Aorta (tissue), 4 donors: Measurements from ENCODE around the gene OR51V1. TPM values are rescaled to one million over a fixed set of nuclear protein-coding genes. Genes with fewer than 3 reads are reported as not detected.

Experiments
- polyA plus RNA-seq, 2 donors: library from polyadenylated mRNA; stranded (reverse); fragments of 200-250 nt; gene quantifications; one replicate each; pipeline ENCODE4 v1.2.3, GENCODE V29; 2013
- total RNA-seq, 2 donors: library from RNA; stranded (reverse); fragmentation: NEBNext Ultra II Directional; extraction: Animal tissue kit (Norgen Biotek cat#: 25700); gene quantifications; one replicate each; pipeline ENCODE4 v1.2.1, GENCODE V29; 2021
- donor health status: healthy with polysubstance abuse.
- donor health status: Bipolar disorder and iron deficiency.
- donor health status: DM: no; HTN: no; CAD: no.
- donor health status: DM: yes; HTN: yes; CAD: no.

Gene OR51V1
- total and polyA plus RNA-seq, 4 donors, result not detected

Other genes with a start within 250 kb of the OR51V1 start
- gene OR51A2, start 245.0 kb downstream of the OR51V1 start, total RNA-seq, result not detected
- gene OR51A2, start 245.0 kb downstream of the OR51V1 start, polyA plus RNA-seq, result not detected
- gene OR51L1, start 205.8 kb downstream of the OR51V1 start, total RNA-seq, result not detected
- not detected for gene OR51L1, start 205.8 kb downstream of the OR51V1 start, polyA plus RNA-seq
- gene OR52J3, start 154.2 kb downstream of the OR51V1 start, total RNA-seq, result not detected
- gene OR52J3, start 154.2 kb downstream of the OR51V1 start, polyA plus RNA-seq, result not detected
- not detected for gene OR52E2, start 141.1 kb downstream of the OR51V1 start, total RNA-seq
- not detected for gene OR52E2, start 141.1 kb downstream of the OR51V1 start, polyA plus RNA-seq
- gene OR52E1, start 131.1 kb downstream of the OR51V1 start, total RNA-seq, result not detected
- not detected for gene OR52E1, start 131.1 kb downstream of the OR51V1 start, polyA plus RNA-seq
- not detected for gene OR52A5, start 62.3 kb downstream of the OR51V1 start, total RNA-seq
- not detected for gene OR52A5, start 62.3 kb downstream of the OR51V1 start, polyA plus RNA-seq
- not detected for gene OR52A1, start 45.9 kb downstream of the OR51V1 start, total RNA-seq
- not detected for gene OR52A1, start 45.9 kb downstream of the OR51V1 start, polyA plus RNA-seq
- 1,000 to 10,000 TPM in 1 of 2 donors, 100 to 1,000 TPM in 1; 649 to 2,087 TPM for gene HBB, start 26.4 kb upstream of the OR51V1 start, total RNA-seq
- 10 to 100 TPM; 12.6 to 26.3 TPM for gene HBB, start 26.4 kb upstream of the OR51V1 start, polyA plus RNA-seq
- gene HBD, start 33.8 kb upstream of the OR51V1 start, total RNA-seq, result 1 to 10 TPM in 1 of 2 donors, not detected in 1; 8.4 TPM
- gene HBD, start 33.8 kb upstream of the OR51V1 start, polyA plus RNA-seq, result not detected
- not detected for gene HBG1, start 49.2 kb upstream of the OR51V1 start, total RNA-seq
- not detected for gene HBG1, start 49.2 kb upstream of the OR51V1 start, polyA plus RNA-seq
- under 1 TPM in 1 of 2 donors, not detected in 1; 0.78 TPM for gene HBG2, start 54.1 kb upstream of the OR51V1 start, total RNA-seq
- under 1 TPM in 1 of 2 donors, not detected in 1; 0.23 TPM for gene HBG2, start 54.1 kb upstream of the OR51V1 start, polyA plus RNA-seq
- not detected for gene HBE1, start 69.3 kb upstream of the OR51V1 start, total RNA-seq
- not detected for gene HBE1, start 69.3 kb upstream of the OR51V1 start, polyA plus RNA-seq
- gene OR51B4, start 101.3 kb upstream of the OR51V1 start, total RNA-seq, result not detected
- gene OR51B4, start 101.3 kb upstream of the OR51V1 start, polyA plus RNA-seq, result not detected
- gene OR51B2, start 123.6 kb upstream of the OR51V1 start, total RNA-seq, result not detected
- gene OR51B2, start 123.6 kb upstream of the OR51V1 start, polyA plus RNA-seq, result not detected
- 1 to 10 TPM in 1 of 2 donors, under 1 TPM in 1; 0.71 to 1.2 TPM for gene OR51B5, start 142.8 kb upstream of the OR51V1 start, total RNA-seq
- not detected for gene OR51B5, start 142.8 kb upstream of the OR51V1 start, polyA plus RNA-seq
- gene OR51B6, start 150.8 kb upstream of the OR51V1 start, total RNA-seq, result not detected
- gene OR51B6, start 150.8 kb upstream of the OR51V1 start, polyA plus RNA-seq, result not detected
- gene OR51M1, start 183.1 kb upstream of the OR51V1 start, total RNA-seq, result not detected
- gene OR51M1, start 183.1 kb upstream of the OR51V1 start, polyA plus RNA-seq, result not detected
- gene OR51Q1, start 221.4 kb upstream of the OR51V1 start, total RNA-seq, result not detected
- 1 to 10 TPM in 1 of 2 donors, not detected in 1; 1.4 TPM for gene OR51Q1, start 221.4 kb upstream of the OR51V1 start, polyA plus RNA-seq
- gene OR51I1, start 240.8 kb upstream of the OR51V1 start, total RNA-seq, result under 1 TPM; 0.42 to 0.49 TPM
- gene OR51I1, start 240.8 kb upstream of the OR51V1 start, polyA plus RNA-seq, result not detected
- gene OR51I2, start 248.6 kb upstream of the OR51V1 start, total RNA-seq, result not detected
- not detected for gene OR51I2, start 248.6 kb upstream of the OR51V1 start, polyA plus RNA-seq